Measurements from ENCODE around the gene EEF2.

EEF2 gene

DNA sequence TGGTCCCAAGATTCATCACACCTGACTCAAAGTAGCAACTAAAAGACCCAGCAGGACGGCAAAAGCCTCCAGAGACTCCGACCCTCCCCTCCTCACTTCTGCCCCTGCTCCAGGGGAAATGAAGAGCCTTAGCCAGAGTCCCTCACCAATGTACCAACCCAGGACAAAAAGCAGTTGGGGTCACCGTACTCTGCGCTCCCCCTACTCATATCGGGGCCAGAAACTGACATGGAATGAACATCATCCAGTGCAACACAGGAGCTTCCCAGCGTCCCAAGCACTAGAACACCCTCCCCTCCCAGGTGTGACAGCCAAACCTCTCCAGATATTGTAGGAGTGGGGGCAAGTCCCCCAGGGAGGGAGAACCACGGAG, 1.7 kb downstream of the EEF2 start:
- peak overlapping the region; percentile 95 for H3K4me3 ChIP-seq (replicated peaks; ENCODE audit: low read depth, low read length)
- TF ChIP-seq, protein P1, sequence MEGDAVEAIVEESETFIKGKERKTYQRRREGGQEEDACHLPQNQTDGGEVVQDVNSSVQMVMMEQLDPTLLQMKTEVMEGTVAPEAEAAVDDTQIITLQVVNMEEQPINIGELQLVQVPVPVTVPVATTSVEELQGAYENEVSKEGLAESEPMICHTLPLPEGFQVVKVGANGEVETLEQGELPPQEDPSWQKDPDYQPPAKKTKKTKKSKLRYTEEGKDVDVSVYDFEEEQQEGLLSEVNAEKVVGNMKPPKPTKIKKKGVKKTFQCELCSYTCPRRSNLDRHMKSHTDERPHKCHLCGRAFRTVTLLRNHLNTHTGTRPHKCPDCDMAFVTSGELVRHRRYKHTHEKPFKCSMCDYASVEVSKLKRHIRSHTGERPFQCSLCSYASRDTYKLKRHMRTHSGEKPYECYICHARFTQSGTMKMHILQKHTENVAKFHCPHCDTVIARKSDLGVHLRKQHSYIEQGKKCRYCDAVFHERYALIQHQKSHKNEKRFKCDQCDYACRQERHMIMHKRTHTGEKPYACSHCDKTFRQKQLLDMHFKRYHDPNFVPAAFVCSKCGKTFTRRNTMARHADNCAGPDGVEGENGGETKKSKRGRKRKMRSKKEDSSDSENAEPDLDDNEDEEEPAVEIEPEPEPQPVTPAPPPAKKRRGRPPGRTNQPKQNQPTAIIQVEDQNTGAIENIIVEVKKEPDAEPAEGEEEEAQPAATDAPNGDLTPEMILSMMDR (IDR thresholded peaks at IDR 0.05; ENCODE audit: insufficient read depth, low read length, poor library complexity, severe bottlenecking) = no peak
- H3K36me3 ChIP-seq (ENCODE audit: control insufficient read depth, insufficient read depth, low read length) = peaks cover 54% of the 10 kb centered on the region
- DNase-seq (ENCODE audit: extremely low read depth, insufficient read length) = no peak
- no peaks in the 10 kb centered on the region for H3K27me3 ChIP-seq (replicated peaks; ENCODE audit: control insufficient read depth, insufficient read depth, low read length)

DNA sequence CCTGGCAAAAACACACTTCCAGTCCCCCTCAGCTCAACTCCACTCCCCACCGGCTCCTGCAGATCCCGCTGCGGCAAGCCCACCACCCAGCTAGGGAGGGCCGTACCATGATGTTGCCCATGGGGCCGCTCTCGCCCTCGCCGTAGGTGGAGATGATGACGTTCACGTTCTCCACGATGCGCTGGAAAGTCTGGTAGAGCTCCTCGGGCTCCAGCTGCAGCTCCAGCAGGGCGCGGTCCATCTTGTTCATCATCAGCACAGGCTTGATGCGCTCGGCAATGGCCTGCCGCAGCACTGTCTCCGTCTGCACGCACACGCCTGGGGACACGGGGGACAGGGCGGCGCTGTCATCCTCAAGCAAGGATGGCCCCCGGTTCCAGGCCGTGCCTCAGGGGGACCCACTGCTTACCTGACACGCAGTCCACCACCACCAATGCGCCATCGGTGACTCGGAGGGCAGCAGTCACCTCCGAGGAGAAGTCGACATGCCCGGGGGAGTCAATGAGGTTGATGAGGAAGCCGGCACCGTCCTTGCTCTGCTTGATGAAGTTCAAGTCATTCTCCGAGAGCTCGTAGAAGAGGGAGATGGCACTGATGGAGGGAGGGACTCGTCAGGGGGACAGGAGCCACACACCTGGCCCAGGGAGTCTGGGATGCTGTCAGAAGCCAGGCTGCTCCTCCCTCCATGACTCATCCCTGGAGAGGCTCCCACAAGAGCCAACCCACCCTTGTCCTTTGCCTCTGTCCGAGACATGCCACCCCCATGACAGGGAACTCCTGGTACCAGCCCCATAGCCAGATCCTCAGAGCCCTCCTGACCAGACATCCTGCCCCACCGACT, 2.3 kb downstream of the EEF2 start:
- no peak for DNase-seq (ENCODE audit: extremely low read depth, insufficient read length)
- TF ChIP-seq, protein P1 (IDR thresholded peaks at IDR 0.05; ENCODE audit: insufficient read depth, low read length, poor library complexity, severe bottlenecking) = no peak
- Histone ChIP-seq H3K36me3 (ENCODE audit: control insufficient read depth, insufficient read depth, low read length) (peaks cover 59% of the 10 kb centered on the region), H3K4me3 (replicated peaks; ENCODE audit: low read depth, low read length) (peak overlapping the region; percentile 95), H3K27me3 (replicated peaks; ENCODE audit: control insufficient read depth, insufficient read depth, low read length) (no peaks in the 10 kb centered on the region)

DNA sequence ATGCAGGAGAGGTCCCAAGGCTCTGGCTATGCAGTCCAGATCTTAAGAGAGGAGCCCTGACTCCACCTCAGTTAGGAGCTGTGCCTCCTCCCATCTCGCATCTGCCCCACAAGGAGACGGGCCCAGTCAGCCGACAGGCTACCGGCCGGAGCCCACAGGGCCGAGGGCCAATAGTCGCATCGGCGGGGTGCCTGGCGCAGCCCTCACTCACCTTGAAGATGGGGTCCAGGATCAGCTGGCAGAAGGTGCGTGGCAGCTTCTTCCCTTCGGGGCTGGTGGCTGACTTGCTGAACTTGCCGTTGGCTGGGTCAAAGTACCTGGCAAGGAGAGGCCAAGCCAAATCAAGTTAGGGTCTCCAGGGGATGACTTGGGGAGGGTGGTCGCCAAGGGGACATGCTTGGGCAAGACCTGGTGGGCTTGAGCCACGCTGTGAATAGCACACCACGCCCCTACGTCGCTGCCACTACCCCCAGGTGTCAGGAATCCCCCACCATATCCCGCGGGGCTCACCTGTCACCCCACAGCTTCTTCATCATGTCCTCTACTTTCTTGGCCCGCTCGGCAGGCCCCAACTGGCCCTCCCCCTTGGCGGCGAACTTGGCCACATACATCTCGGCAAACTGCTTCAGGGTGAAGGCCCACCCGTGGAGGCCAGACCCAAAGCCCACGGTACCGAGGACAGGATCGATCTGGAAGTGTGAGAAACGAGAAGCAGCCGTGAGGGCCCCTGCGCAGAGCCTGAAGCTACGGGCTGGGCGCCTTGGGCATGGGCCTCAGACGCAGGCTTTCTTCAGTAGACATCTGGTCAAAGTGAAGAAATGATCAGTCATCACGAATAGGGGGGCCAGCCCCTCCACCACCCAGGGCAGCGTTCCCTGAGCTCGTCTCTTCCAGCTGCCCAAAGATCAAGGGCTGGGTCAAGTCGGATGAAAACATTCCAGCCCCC, 3.3 kb downstream of the EEF2 start:
- H3K27me3 ChIP-seq (replicated peaks; ENCODE audit: control insufficient read depth, insufficient read depth, low read length) = no peaks in the 10 kb centered on the region
- H3K36me3 ChIP-seq (ENCODE audit: control insufficient read depth, insufficient read depth, low read length) = peaks cover 68% of the 10 kb centered on the region
- no peak overlapping the region for H3K4me3 ChIP-seq (replicated peaks; ENCODE audit: low read depth, low read length)
- TF ChIP-seq, protein P1 (IDR thresholded peaks at IDR 0.05; ENCODE audit: insufficient read depth, low read length, poor library complexity, severe bottlenecking) = no peak
- no peak for DNase-seq (ENCODE audit: extremely low read depth, insufficient read length)

- Histone ChIP-seq H3K4me3 (replicated peaks; ENCODE audit: low read depth, low read length) (no peak overlapping the region), H3K36me3 (ENCODE audit: control insufficient read depth, insufficient read depth, low read length) (peaks cover 74% of the 10 kb centered on the region), H3K27me3 (replicated peaks; ENCODE audit: control insufficient read depth, insufficient read depth, low read length) (no peaks in the 10 kb centered on the region)
- TF ChIP-seq, protein P1 (IDR thresholded peaks at IDR 0.05; ENCODE audit: insufficient read depth, low read length, poor library complexity, severe bottlenecking) = no peak
- DNase-seq (ENCODE audit: extremely low read depth, insufficient read length) = no peak
These were observed 3.9 kb downstream of the EEF2 start for GRCh38 chr19:3981373-3981735.

DNA sequence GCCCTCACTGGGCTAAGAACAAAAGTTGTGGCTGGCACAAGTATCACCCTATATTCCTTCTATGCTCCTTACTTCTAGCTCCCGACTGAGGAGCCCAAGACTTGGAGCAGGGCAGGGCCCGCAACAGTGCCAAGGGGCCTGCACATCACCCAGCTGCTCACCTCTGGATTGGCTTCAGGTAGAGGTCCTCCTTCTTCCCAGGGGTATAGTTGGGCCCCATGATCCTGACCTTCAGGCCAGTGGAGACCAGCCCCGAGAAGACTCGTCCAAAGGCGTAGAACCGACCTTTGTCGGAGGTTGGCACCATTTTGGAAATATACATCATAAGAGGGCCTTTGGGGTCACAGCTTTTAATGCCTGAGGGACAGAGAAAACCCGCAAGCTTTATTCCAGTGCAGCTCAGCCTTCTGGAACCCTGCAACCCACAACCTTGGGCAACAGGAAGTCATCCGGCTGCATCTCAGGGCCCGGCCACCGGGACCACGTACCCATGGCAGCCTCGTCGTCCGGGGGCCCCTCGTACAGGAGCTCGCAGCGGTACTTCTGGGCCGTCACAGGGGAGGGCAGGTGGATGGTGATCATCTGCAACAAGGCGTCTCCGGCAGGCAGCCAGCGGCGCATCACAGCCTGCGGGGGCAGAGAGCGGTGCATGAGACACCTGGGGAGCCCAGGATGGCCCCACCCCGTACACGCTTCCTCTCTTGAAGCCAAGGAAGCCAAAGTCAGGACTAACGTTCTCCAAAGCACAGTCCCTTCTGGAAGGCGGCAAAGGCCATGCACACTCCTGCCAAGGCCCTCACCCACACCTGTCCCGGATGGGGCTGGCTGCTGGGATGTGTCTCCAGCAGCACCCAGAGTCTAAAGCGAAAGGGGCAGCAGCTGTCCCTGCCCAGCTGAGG, 4.7 kb downstream of the EEF2 start:
- no peaks in the 10 kb centered on the region for H3K27me3 ChIP-seq (replicated peaks; ENCODE audit: control insufficient read depth, insufficient read depth, low read length)
- no peak for DNase-seq (ENCODE audit: extremely low read depth, insufficient read length)
- peaks cover 79% of the 10 kb centered on the region for H3K36me3 ChIP-seq (ENCODE audit: control insufficient read depth, insufficient read depth, low read length)
- H3K4me3 ChIP-seq (replicated peaks; ENCODE audit: low read depth, low read length) = no peak overlapping the region
- TF ChIP-seq, protein P1 (IDR thresholded peaks at IDR 0.05; ENCODE audit: insufficient read depth, low read length, poor library complexity, severe bottlenecking) = no peak

Data from GM06990 (cell line).